ENCODE measurements around the gene C1QTNF2. TPM values are rescaled to one million over a fixed set of nuclear protein-coding genes. Genes with fewer than 3 reads are reported as not detected.

C1QTNF2 gene
- total and polyA plus RNA-seq, 9 donors: 0.25 to 3.7 (median 1.1) TPM; not detected in 1

GRCh38 chr5:160399402-160400353 is 29.3 kb upstream of the C1QTNF2 start, which contains the start of gene FAM200C:
Gene FAM200C (minus strand): TSS chr5:160400054. CDS start chr5:160395490, 4,564 bp downstream.
- DNase-seq: peak; percentile 90 to 94 (median 92)
- Histone ChIP-seq H3K36me3 (no peaks in the 10 kb centered on the region), H3K4me3 (peak within 1 kb of the TSS; percentile 50), H3K27ac (peak within 1 kb of the TSS; percentile 64 to 68), H3K4me1 (ENCODE audit: insufficient read depth) (peaks cover 6% of the 10 kb centered on the region), H3K27me3 (no peaks in the 10 kb centered on the region), H3K9me3 (no peaks in the 10 kb centered on the region)
- 0 to 1% (median 0%) methylated on average over 40 to 41 of the region's 41 CpGs for WGBS, 3 donors
- intact Hi-C loops (cut with DNase I): no loop called here
- no peak for TF ChIP-seq EP300 (IDR thresholded peaks at IDR 0.05)
- TF ChIP-seq POLR2A (IDR thresholded peaks at IDR 0.05): peak; percentile 97
- no peak for TF ChIP-seq CTCF (IDR thresholded peaks at IDR 0.05)

- Histone ChIP-seq H3K27me3 (no peaks in the 10 kb centered on the region), H3K36me3 (no peaks in the 10 kb centered on the region), H3K4me3 (peak overlapping the region; percentile 50), H3K4me1 (ENCODE audit: insufficient read depth) (peaks cover 6% of the 10 kb centered on the region), H3K9me3 (no peaks in the 10 kb centered on the region), H3K27ac (no peak overlapping the region)
- TF ChIP-seq CTCF (IDR thresholded peaks at IDR 0.05): no peak
- TF ChIP-seq EP300 (IDR thresholded peaks at IDR 0.05): no peak
- no peak for TF ChIP-seq POLR2A (IDR thresholded peaks at IDR 0.05)
- DNase-seq: no peak
- intact Hi-C loops (cut with DNase I): no loop called here
- 15 to 24% (median 18%) methylated on average over 4 of the region's 4 CpGs for WGBS, 3 donors
These were observed 28.4 kb upstream of the C1QTNF2 start for GRCh38 chr5:160398806-160399205.

GRCh38 chr5:160397492-160397891 is 27.1 kb upstream of the C1QTNF2 start:
- intact Hi-C loops (cut with DNase I): no loop called here
- Histone ChIP-seq H3K4me1 (ENCODE audit: insufficient read depth) (peaks cover 6% of the 10 kb centered on the region), H3K27ac (no peak overlapping the region), H3K9me3 (no peaks in the 10 kb centered on the region), H3K36me3 (no peaks in the 10 kb centered on the region), H3K4me3 (no peak overlapping the region), H3K27me3 (no peaks in the 10 kb centered on the region)
- TF ChIP-seq CTCF (IDR thresholded peaks at IDR 0.05) (no peak), EP300 (IDR thresholded peaks at IDR 0.05) (no peak), POLR2A (IDR thresholded peaks at IDR 0.05) (no peak)
- DNase-seq: no peak
- 95 to 96% (median 96%) methylated on average over 1 of the region's 1 CpG for WGBS, 3 donors

GRCh38 chr5:160395111-160395510 is 24.7 kb upstream of the C1QTNF2 start:
- no peak overlapping the region for H3K4me3 ChIP-seq
- no peaks in the 10 kb centered on the region for H3K27me3 ChIP-seq
- no peaks in the 10 kb centered on the region for H3K9me3 ChIP-seq
- no peak for DNase-seq
- no peak overlapping the region for H3K27ac ChIP-seq
- TF ChIP-seq CTCF (IDR thresholded peaks at IDR 0.05) (no peak), POLR2A (IDR thresholded peaks at IDR 0.05) (no peak), EP300 (IDR thresholded peaks at IDR 0.05) (no peak)
- H3K36me3 ChIP-seq: no peaks in the 10 kb centered on the region
- H3K4me1 ChIP-seq (ENCODE audit: insufficient read depth): peaks cover 6% of the 10 kb centered on the region
- WGBS, 3 donors: 92 to 95% (median 93%) methylated on average over 7 of the region's 7 CpGs
- intact Hi-C loops (cut with DNase I): no loop called here
